Measurements from ENCODE around the gene VPREB3.

The VPREB3 gene

GRCh38 chr22:23784215-23784732 lies 30.0 kb upstream of the VPREB3 start:
- TF ChIP-seq, protein P1, sequence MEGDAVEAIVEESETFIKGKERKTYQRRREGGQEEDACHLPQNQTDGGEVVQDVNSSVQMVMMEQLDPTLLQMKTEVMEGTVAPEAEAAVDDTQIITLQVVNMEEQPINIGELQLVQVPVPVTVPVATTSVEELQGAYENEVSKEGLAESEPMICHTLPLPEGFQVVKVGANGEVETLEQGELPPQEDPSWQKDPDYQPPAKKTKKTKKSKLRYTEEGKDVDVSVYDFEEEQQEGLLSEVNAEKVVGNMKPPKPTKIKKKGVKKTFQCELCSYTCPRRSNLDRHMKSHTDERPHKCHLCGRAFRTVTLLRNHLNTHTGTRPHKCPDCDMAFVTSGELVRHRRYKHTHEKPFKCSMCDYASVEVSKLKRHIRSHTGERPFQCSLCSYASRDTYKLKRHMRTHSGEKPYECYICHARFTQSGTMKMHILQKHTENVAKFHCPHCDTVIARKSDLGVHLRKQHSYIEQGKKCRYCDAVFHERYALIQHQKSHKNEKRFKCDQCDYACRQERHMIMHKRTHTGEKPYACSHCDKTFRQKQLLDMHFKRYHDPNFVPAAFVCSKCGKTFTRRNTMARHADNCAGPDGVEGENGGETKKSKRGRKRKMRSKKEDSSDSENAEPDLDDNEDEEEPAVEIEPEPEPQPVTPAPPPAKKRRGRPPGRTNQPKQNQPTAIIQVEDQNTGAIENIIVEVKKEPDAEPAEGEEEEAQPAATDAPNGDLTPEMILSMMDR (IDR thresholded peaks at IDR 0.05; ENCODE audit: low read length), result no peak
- no peak for TF ChIP-seq EZH2 (IDR thresholded peaks at IDR 0.05; ENCODE audit: borderline replicate concordance, low read length)
- no peaks in the 10 kb centered on the region for H3K36me3 ChIP-seq (ENCODE audit: insufficient read depth, low read length)
- H3F3A ChIP-seq (ENCODE audit: insufficient read depth, low read length), result no peaks in the 10 kb centered on the region
- H3K9me3 ChIP-seq (ENCODE audit: low read length), result no peaks in the 10 kb centered on the region
- H4K20me1 ChIP-seq (ENCODE audit: insufficient read depth, low read length), result no peaks in the 10 kb centered on the region
- no peak overlapping the region for H2AFZ ChIP-seq (ENCODE audit: low read length)
- H3K9me2 ChIP-seq (ENCODE audit: low read depth, low read length), result no peaks in the 10 kb centered on the region
- H3K27ac ChIP-seq (ENCODE audit: low read depth, low read length, poor library complexity, severe bottlenecking), result no peak overlapping the region
- H3K9ac ChIP-seq (ENCODE audit: low read length), result no peak overlapping the region
- H3K4me1 ChIP-seq (ENCODE audit: insufficient read depth, low read length, severe bottlenecking), result peaks cover 23% of the 10 kb centered on the region
- no peak overlapping the region for H3K4me2 ChIP-seq (ENCODE audit: low read length)
- H3K79me2 ChIP-seq (ENCODE audit: insufficient read depth, low read length), result peaks cover 19% of the 10 kb centered on the region
- no peaks in the 10 kb centered on the region for H3K27me3 ChIP-seq (ENCODE audit: insufficient read depth, low read length)
- no peak overlapping the region for H3K4me3 ChIP-seq (ENCODE audit: low read depth, low read length, poor library complexity, severe bottlenecking)

- Histone ChIP-seq H3K27me3 (ENCODE audit: insufficient read depth, low read length) (no peaks in the 10 kb centered on the region), H3K79me2 (ENCODE audit: insufficient read depth, low read length) (peaks cover 11% of the 10 kb centered on the region), H3K9me3 (ENCODE audit: low read length) (no peaks in the 10 kb centered on the region), H3K9ac (ENCODE audit: low read length) (no peak overlapping the region), H3K4me2 (ENCODE audit: low read length) (no peak overlapping the region), H3K4me1 (ENCODE audit: insufficient read depth, low read length, severe bottlenecking) (peaks cover 16% of the 10 kb centered on the region), H3F3A (ENCODE audit: insufficient read depth, low read length) (no peaks in the 10 kb centered on the region), H3K36me3 (ENCODE audit: insufficient read depth, low read length) (no peaks in the 10 kb centered on the region), H2AFZ (ENCODE audit: low read length) (no peak overlapping the region), H3K9me2 (ENCODE audit: low read depth, low read length) (no peaks in the 10 kb centered on the region), H4K20me1 (ENCODE audit: insufficient read depth, low read length) (no peaks in the 10 kb centered on the region), H3K27ac (ENCODE audit: low read depth, low read length, poor library complexity, severe bottlenecking) (no peak overlapping the region), H3K4me3 (ENCODE audit: low read depth, low read length, poor library complexity, severe bottlenecking) (no peak overlapping the region)
- no peak for TF ChIP-seq EZH2 (IDR thresholded peaks at IDR 0.05; ENCODE audit: borderline replicate concordance, low read length)
- TF ChIP-seq, protein P1 (IDR thresholded peaks at IDR 0.05; ENCODE audit: low read length), result no peak
Measured at GRCh38 chr22:23783265-23784150, 29.3 kb upstream of the VPREB3 start.

DNA sequence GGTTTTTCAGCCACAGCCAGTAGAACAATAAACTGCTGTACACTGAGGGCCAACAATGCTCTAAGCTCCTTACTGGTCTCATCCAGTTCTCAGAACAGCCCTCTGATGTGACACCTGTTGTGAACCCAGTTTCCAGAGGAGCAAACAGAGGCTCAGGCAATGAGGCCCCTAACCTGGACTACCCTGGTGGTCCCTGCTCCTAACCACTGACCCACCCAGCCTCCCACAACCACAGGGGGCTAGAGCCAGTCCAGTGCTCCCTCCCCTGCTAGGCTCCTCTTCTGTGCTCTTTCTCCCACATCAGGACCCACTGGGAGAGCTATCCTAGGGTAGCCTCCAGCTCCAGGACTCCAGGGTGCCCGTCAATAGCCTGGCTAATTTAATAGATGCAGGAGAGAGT lies 28.5 kb upstream of the VPREB3 start:
- H3K9me3 ChIP-seq (ENCODE audit: low read length), result no peaks in the 10 kb centered on the region
- H2AFZ ChIP-seq (ENCODE audit: low read length), result no peak overlapping the region
- H3K4me3 ChIP-seq (ENCODE audit: low read depth, low read length, poor library complexity, severe bottlenecking), result no peak overlapping the region
- H4K20me1 ChIP-seq (ENCODE audit: insufficient read depth, low read length), result no peaks in the 10 kb centered on the region
- H3K36me3 ChIP-seq (ENCODE audit: insufficient read depth, low read length), result no peaks in the 10 kb centered on the region
- H3K4me2 ChIP-seq (ENCODE audit: low read length), result no peak overlapping the region
- 0 out of 2 replicates have a peak, but pooled peaks cover 2% of the 10 kb centered on the region for H3K27me3 ChIP-seq (ENCODE audit: insufficient read depth, low read length)
- H3F3A ChIP-seq (ENCODE audit: insufficient read depth, low read length), result no peaks in the 10 kb centered on the region
- TF ChIP-seq EZH2 (IDR thresholded peaks at IDR 0.05; ENCODE audit: borderline replicate concordance, low read length), result no peak
- TF ChIP-seq, protein P1 (IDR thresholded peaks at IDR 0.05; ENCODE audit: low read length), result no peak
- H3K27ac ChIP-seq (ENCODE audit: low read depth, low read length, poor library complexity, severe bottlenecking), result no peak overlapping the region
- peaks cover 3% of the 10 kb centered on the region for H3K79me2 ChIP-seq (ENCODE audit: insufficient read depth, low read length)
- H3K4me1 ChIP-seq (ENCODE audit: insufficient read depth, low read length, severe bottlenecking), result peaks cover 8% of the 10 kb centered on the region
- H3K9ac ChIP-seq (ENCODE audit: low read length), result no peak overlapping the region
- H3K9me2 ChIP-seq (ENCODE audit: low read depth, low read length), result no peaks in the 10 kb centered on the region
